Measurements from ENCODE around the gene TMTC2.

GRCh38 chr12:83143950-83144349 lies 457.2 kb downstream of the TMTC2 start:
- TF ChIP-seq CTCF (IDR thresholded peaks at IDR 0.05; ENCODE audit: insufficient read depth, low read length, poor library complexity, severe bottlenecking) (no peak), EZH2phosphoT487 (conservative IDR thresholded peaks at IDR 0.05; ENCODE audit: low read length) (no peak)

Measured in SU-DHL-6 (cell line).